ENCODE measurements around the gene CNTN5. TPM values are rescaled to one million over a fixed set of nuclear protein-coding genes. Genes with fewer than 3 reads are reported as not detected.

Gene CNTN5
- polyA plus RNA-seq, 1 donor from 2014 or later = 1.1 TPM

GRCh38 chr11:99548264-99548663 is 527.5 kb downstream of the CNTN5 start:
- Histone ChIP-seq H3K4me2 (ENCODE audit: low read length) (no peak overlapping the region), H3K4me3 (ENCODE audit: low read length) (no peak overlapping the region), H3K79me2 (replicated peaks; ENCODE audit: insufficient read depth, low read length) (no peaks in the 10 kb centered on the region), H2AFZ (ENCODE audit: low read depth, low read length) (no peak overlapping the region), H3F3A (ENCODE audit: insufficient read depth, low read length, poor library complexity, severe bottlenecking) (no peaks in the 10 kb centered on the region), H3K9me3 (ENCODE audit: low read length) (no peaks in the 10 kb centered on the region), H3K9ac (ENCODE audit: low read length) (no peak overlapping the region), H3K9me2 (ENCODE audit: insufficient read depth, low read length) (no peaks in the 10 kb centered on the region), H3K27ac (ENCODE audit: low read length) (no peak overlapping the region), H3K27me3 (ENCODE audit: insufficient read depth, low read depth, low read length) (no peaks in the 10 kb centered on the region), H3K36me3 (ENCODE audit: insufficient read depth, low read length) (no peaks in the 10 kb centered on the region), H4K20me1 (ENCODE audit: insufficient read depth) (no peaks in the 10 kb centered on the region)
- TF ChIP-seq CTCF (IDR thresholded peaks at IDR 0.05; ENCODE audit: poor library complexity, severe bottlenecking) (no peak), MXI1 (conservative IDR thresholded peaks at IDR 0.05; ENCODE audit: poor library complexity, severe bottlenecking) (no peak), EP300 (conservative IDR thresholded peaks at IDR 0.05; ENCODE audit: poor library complexity, severe bottlenecking) (no peak), EZH2 (IDR thresholded peaks at IDR 0.05; ENCODE audit: borderline replicate concordance, insufficient read depth, low read length, poor library complexity, severe bottlenecking) (no peak), REST (IDR thresholded peaks at IDR 0.05; ENCODE audit: borderline replicate concordance) (no peak), RAD21 (conservative IDR thresholded peaks at IDR 0.05) (no peak), SMC3 (conservative IDR thresholded peaks at IDR 0.05; ENCODE audit: poor library complexity) (no peak), POLR2AphosphoS5 (IDR thresholded peaks at IDR 0.05) (no peak)

- H4K20me1 ChIP-seq (ENCODE audit: insufficient read depth) = no peaks in the 10 kb centered on the region
- H3K79me2 ChIP-seq (replicated peaks; ENCODE audit: insufficient read depth, low read length) = no peaks in the 10 kb centered on the region
- no peak overlapping the region for H2AFZ ChIP-seq (ENCODE audit: low read depth, low read length)
- H3K27me3 ChIP-seq (ENCODE audit: insufficient read depth, low read depth, low read length) = no peaks in the 10 kb centered on the region
- no peaks in the 10 kb centered on the region for H3K36me3 ChIP-seq (ENCODE audit: insufficient read depth, low read length)
- H3F3A ChIP-seq (ENCODE audit: insufficient read depth, low read length, poor library complexity, severe bottlenecking) = no peaks in the 10 kb centered on the region
- no peaks in the 10 kb centered on the region for H3K9me3 ChIP-seq (ENCODE audit: low read length)
- no peaks in the 10 kb centered on the region for H3K9me2 ChIP-seq (ENCODE audit: insufficient read depth, low read length)
- H3K4me3 ChIP-seq (ENCODE audit: low read length) = no peak overlapping the region
- H3K27ac ChIP-seq (ENCODE audit: low read length) = no peak overlapping the region
- TF ChIP-seq RAD21 (conservative IDR thresholded peaks at IDR 0.05) = no peak
- TF ChIP-seq SMC3 (conservative IDR thresholded peaks at IDR 0.05; ENCODE audit: poor library complexity) = no peak
- no peak for TF ChIP-seq POLR2AphosphoS5 (IDR thresholded peaks at IDR 0.05)
- TF ChIP-seq EP300 (conservative IDR thresholded peaks at IDR 0.05; ENCODE audit: poor library complexity, severe bottlenecking) = no peak
- TF ChIP-seq CTCF (IDR thresholded peaks at IDR 0.05; ENCODE audit: poor library complexity, severe bottlenecking) = no peak
- no peak overlapping the region for H3K4me2 ChIP-seq (ENCODE audit: low read length)
- H3K9ac ChIP-seq (ENCODE audit: low read length) = no peak overlapping the region
Measured at GRCh38 chr11:99554232-99554903, 533.6 kb downstream of the CNTN5 start.
